SU-DHL-6 (cell line): Measurements from ENCODE around the gene NUS1.
"Not testable (repeated sequence)": the region's sequence is repeated elsewhere in the genome, so short reads cannot be mapped to it uniquely, and the experiment has no call there.

Experiments used
- H2AFZ ChIP-seq: fragments of 200-600 bp; sonication (generic); 2 replicates; pipeline ENCODE4 v1.6.1; 2014; ENCODE audit warnings: low read depth, mild to moderate bottlenecking, moderate library complexity, mixed read lengths, antibody characterized with exemption, low read length; ENCODE audit not compliant: severe bottlenecking
- H3F3A ChIP-seq: fragments of 200-600 bp; shearing (Covaris generic); 2 replicates; pipeline ENCODE4 v1.6.0; 2016; ENCODE audit warnings: antibody characterized with exemption, mild to moderate bottlenecking; ENCODE audit not compliant: insufficient read depth
- H3K27ac ChIP-seq: fragments of 200-600 bp; sonication (generic); 2 replicates; pipeline ENCODE4 v1.5.1; 2016; ENCODE audit warnings: low read depth, mild to moderate bottlenecking, low read length, moderate library complexity, mixed read lengths
- H3K27me3 ChIP-seq: fragments of 200-600 bp; sonication (generic), shearing (Covaris generic); 2 replicates; pipeline ENCODE4 v1.6.0; 2014; ENCODE audit warnings: mild to moderate bottlenecking, low read length
- H3K36me3 ChIP-seq: fragments of 200-600 bp; sonication (generic); 2 replicates; pipeline ENCODE4 v1.6.1; 2014; ENCODE audit warnings: mild to moderate bottlenecking, low read length, mixed read lengths
- H3K4me2 ChIP-seq: fragments of 300-600, 200-600 bp; shearing (Covaris generic), sonication (generic); 2 replicates; pipeline ENCODE4 v1.6.0; 2014; ENCODE audit warnings: low read length, low read depth, mild to moderate bottlenecking; ENCODE audit not compliant: poor library complexity, severe bottlenecking
- H3K4me3 ChIP-seq: fragments of 200-600 bp; sonication (generic); 2 replicates; pipeline ENCODE4 v1.5.1; 2014; ENCODE audit warnings: antibody characterized with exemption, low read length, mild to moderate bottlenecking, mixed read lengths; ENCODE audit not compliant: insufficient read depth, poor library complexity, severe bottlenecking
- H3K79me2 ChIP-seq: fragments of 200-600 bp; sonication (generic); 2 replicates; pipeline ENCODE4 v1.6.1; 2014; ENCODE audit warnings: mild to moderate bottlenecking, low read length, moderate library complexity; ENCODE audit not compliant: insufficient read depth
- H3K9ac ChIP-seq: fragments of 200-600 bp; sonication (generic); 2 replicates; pipeline ENCODE4 v1.7.0; 2014; ENCODE audit warnings: mild to moderate bottlenecking, low read length
- H3K9me2 ChIP-seq: fragments of 200-600 bp; sonication (generic); replicated peaks from 2 replicates; pipeline ENCODE4 v1.6.1; 2014; ENCODE audit warnings: low read length; ENCODE audit not compliant: insufficient read depth
- H3K9me3 ChIP-seq: fragments of 200-600 bp; sonication (generic); 2 replicates; pipeline ENCODE4 v1.6.1; 2014; ENCODE audit warnings: low read length, mixed read lengths; ENCODE audit not compliant: insufficient read depth
- H4K20me1 ChIP-seq: fragments of 200-600 bp; sonication (generic); 2 replicates; pipeline ENCODE4 v1.6.1; 2014; ENCODE audit warnings: low read depth, mild to moderate bottlenecking, antibody characterized with exemption, low read length, moderate library complexity, mixed read lengths
- EZH2phosphoT487 ChIP-seq: fragments of 200-600 bp; sonication (generic), shearing (Covaris generic); conservative IDR thresholded peaks from 2 replicates; pipeline ENCODE4 v1.6.1; 2018; ENCODE audit warnings: mild to moderate bottlenecking, antibody characterized with exemption, low read length, moderate library complexity, mixed read lengths
- TF ChIP-seq, protein P1 (sequence below): fragments of 200-600 bp; sonication (generic); IDR thresholded peaks from one replicate; pipeline ENCODE4 v1.5.1; 2017; ENCODE audit warnings: antibody characterized with exemption, mild to moderate bottlenecking, low read length, moderate library complexity; ENCODE audit not compliant: insufficient read depth, poor library complexity, severe bottlenecking

The NUS1 gene

DNA sequence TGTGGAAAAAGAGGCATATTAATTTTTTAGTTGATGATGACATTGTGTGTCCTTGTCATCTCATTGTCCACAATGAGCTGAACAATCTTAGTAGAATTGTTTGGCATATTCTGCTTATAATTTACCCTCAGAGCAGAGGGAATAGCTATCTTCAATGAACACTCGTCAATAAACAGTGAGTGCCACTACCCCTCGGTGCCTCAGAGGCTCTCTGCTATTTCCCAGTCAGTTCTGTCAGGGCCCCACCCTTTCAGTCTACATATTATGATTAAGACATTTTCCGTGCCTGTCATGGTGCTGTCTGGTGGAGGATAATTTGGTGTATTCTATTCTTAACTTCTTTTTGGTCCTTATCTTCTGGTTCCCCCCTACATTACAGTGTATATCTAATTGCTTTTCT is 31.2 kb downstream of the NUS1 start:
- no peaks in the 10 kb centered on the region for H3K9me2 ChIP-seq
- H4K20me1 ChIP-seq = 0 out of 2 replicates have a peak, but pooled peaks cover 5% of the 10 kb centered on the region
- no peaks in the 10 kb centered on the region for H3K27me3 ChIP-seq
- peak overlapping the region; percentile 28 for H3K4me3 ChIP-seq
- H3K4me2 ChIP-seq = peak overlapping the region; percentile 39
- H3K9ac ChIP-seq = peak overlapping the region; percentile 31; the same call in 1 of the 2 replicates
- no peaks in the 10 kb centered on the region for H3F3A ChIP-seq
- H3K9me3 ChIP-seq = no peaks in the 10 kb centered on the region
- no peak for TF ChIP-seq EZH2phosphoT487
- TF ChIP-seq, protein P1, sequence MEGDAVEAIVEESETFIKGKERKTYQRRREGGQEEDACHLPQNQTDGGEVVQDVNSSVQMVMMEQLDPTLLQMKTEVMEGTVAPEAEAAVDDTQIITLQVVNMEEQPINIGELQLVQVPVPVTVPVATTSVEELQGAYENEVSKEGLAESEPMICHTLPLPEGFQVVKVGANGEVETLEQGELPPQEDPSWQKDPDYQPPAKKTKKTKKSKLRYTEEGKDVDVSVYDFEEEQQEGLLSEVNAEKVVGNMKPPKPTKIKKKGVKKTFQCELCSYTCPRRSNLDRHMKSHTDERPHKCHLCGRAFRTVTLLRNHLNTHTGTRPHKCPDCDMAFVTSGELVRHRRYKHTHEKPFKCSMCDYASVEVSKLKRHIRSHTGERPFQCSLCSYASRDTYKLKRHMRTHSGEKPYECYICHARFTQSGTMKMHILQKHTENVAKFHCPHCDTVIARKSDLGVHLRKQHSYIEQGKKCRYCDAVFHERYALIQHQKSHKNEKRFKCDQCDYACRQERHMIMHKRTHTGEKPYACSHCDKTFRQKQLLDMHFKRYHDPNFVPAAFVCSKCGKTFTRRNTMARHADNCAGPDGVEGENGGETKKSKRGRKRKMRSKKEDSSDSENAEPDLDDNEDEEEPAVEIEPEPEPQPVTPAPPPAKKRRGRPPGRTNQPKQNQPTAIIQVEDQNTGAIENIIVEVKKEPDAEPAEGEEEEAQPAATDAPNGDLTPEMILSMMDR = no peak
- H3K27ac ChIP-seq = peak overlapping the region; percentile 76
- peaks cover 17% of the 10 kb centered on the region; the same call in 1 of the 2 replicates for H3K36me3 ChIP-seq
- H3K79me2 ChIP-seq = no peaks in the 10 kb centered on the region
- H2AFZ ChIP-seq = no peak overlapping the region

DNA sequence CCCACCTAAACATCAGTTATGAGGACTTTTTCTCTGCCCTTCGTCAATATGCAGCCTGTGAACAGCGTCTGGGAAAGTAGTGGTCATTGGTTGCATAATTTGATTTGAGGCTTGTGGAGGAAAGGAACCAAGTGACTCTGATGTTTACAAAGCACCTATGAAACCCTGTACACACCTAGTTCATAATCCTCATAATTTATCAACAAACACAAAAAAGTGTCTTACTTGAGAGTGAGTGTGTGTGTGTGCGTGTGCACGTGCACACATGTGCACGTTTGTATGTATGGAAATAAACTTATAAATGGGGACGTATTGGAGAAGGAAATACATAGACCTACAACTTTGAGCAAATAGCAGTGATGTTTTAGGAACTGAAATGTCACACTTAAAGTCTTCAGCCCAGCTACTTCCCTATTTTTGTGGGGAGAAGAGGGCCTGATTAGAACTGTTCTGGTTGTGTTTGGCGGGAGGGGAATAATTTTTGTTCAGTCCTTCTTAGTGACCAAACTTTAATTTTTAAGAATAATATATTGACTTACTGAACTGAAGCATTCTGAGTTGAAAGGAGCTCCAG is 31.8 kb downstream of the NUS1 start:
- not testable (repeated sequence) for H3K9me2 ChIP-seq, H3K9me3 ChIP-seq, H2AFZ ChIP-seq, H3F3A ChIP-seq, H4K20me1 ChIP-seq, H3K27me3 ChIP-seq, H3K79me2 ChIP-seq
- H3K36me3 ChIP-seq = peaks cover 17% of the 10 kb centered on the region; the same call in 1 of the 2 replicates
- peak overlapping the region; percentile 76 for H3K27ac ChIP-seq
- H3K4me3 ChIP-seq = peak overlapping the region; percentile 28
- peak overlapping the region; percentile 31; the same call in 1 of the 2 replicates for H3K9ac ChIP-seq
- peak overlapping the region; percentile 39 for H3K4me2 ChIP-seq

DNA sequence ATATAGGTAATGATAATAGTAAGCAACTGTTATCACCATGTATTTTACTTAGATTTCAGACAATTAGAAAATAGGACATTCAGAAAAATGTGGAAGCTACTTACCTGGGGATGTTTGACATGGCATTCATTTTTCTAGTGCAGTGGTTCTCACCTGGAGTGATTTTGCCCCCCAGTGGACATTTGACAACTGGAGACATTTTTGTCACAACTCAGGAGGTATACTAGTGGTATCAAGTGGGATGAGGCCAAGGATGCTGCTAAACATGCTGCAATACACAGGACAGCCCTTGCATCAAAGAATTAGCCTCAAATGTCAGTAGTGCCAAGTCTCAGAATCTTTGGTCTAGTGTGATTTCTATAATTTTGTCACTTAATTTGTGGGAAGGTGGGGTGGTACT is 36.1 kb downstream of the NUS1 start:
- H2AFZ ChIP-seq = no peak overlapping the region
- H4K20me1 ChIP-seq = no peaks in the 10 kb centered on the region
- H3K9me2 ChIP-seq = no peaks in the 10 kb centered on the region
- no peaks in the 10 kb centered on the region for H3K27me3 ChIP-seq
- 0 out of 2 replicates have a peak, but pooled peaks cover 4% of the 10 kb centered on the region for H3K36me3 ChIP-seq
- TF ChIP-seq, protein P1 = no peak
- no peak for TF ChIP-seq EZH2phosphoT487
- 0 out of 2 replicates have a peak, but pooled peaks cover 6% of the 10 kb centered on the region for H3F3A ChIP-seq
- H3K9ac ChIP-seq = no peak overlapping the region
- H3K9me3 ChIP-seq = no peaks in the 10 kb centered on the region
- no peaks in the 10 kb centered on the region for H3K79me2 ChIP-seq
- no peak overlapping the region for H3K27ac ChIP-seq
- H3K4me2 ChIP-seq = no peak overlapping the region
- H3K4me3 ChIP-seq = no peak overlapping the region

DNA sequence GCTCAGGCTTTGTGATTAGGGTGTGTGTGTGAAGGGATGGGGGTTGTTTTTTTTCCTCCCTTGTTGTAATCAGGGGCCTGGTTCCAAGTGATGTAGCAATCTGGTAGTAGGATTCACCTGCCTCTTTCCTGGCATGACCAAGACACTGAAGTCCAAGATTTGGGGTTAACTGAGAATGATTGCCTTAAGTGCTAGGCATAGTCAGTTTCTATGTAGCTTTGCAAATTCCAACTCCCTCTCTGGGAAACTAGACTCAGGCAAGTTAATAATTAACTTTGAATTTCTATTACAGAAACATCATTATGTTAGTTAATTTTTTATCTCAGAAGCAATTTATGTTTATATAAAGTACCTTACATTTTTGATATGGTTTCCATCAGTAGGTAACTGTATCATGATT is 43.6 kb downstream of the NUS1 start:
- no peaks in the 10 kb centered on the region for H4K20me1 ChIP-seq
- H3K4me2 ChIP-seq = no peak overlapping the region
- no peak overlapping the region for H3K9ac ChIP-seq
- H2AFZ ChIP-seq = no peak overlapping the region
- no peaks in the 10 kb centered on the region for H3K36me3 ChIP-seq
- no peaks in the 10 kb centered on the region for H3K9me2 ChIP-seq
- H3K9me3 ChIP-seq = no peaks in the 10 kb centered on the region
- H3K4me3 ChIP-seq = no peak overlapping the region
- H3K27ac ChIP-seq = no peak overlapping the region
- no peak for TF ChIP-seq EZH2phosphoT487
- TF ChIP-seq, protein P1 = no peak
- no peaks in the 10 kb centered on the region for H3K79me2 ChIP-seq
- H3K27me3 ChIP-seq = no peaks in the 10 kb centered on the region
- H3F3A ChIP-seq = 0 out of 2 replicates have a peak, but pooled peaks cover under 1% of the 10 kb centered on the region

DNA sequence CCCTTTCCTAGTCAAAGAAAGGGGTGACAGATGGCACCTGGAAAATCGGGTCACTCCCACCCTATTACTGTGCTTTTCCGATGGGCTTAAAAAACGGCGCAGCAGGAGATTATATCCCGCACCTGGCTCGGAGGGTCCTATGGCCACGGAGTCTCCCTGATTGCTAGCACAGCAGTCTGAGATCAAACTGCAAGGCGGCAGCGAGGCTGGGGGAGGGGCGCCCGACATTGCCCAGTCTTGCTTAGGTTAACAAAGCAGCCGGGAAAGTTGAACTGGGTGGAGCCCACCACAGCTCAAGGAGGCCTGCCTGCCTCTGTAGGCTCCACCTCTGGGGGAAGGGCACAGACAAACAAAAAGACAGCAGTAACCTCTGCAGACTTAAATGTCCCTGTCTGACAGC is 46.3 kb downstream of the NUS1 start:
- not testable (repeated sequence) for H3K4me2 ChIP-seq, H3K27ac ChIP-seq, H3F3A ChIP-seq, H3K27me3 ChIP-seq, H3K9me2 ChIP-seq, H2AFZ ChIP-seq, H3K9ac ChIP-seq, H3K79me2 ChIP-seq, H3K4me3 ChIP-seq, H3K9me3 ChIP-seq, H3K36me3 ChIP-seq, H4K20me1 ChIP-seq
